BLaER1 (cell line): ENCODE results near the gene BLOC1S1.

Experiments used
- H3K27ac ChIP-seq: shearing (Covaris generic); formaldehyde crosslinking; 2 replicates; pipeline ENCODE4 v1.8.1; 2022
- H3K27me3 ChIP-seq: shearing (Covaris generic); formaldehyde crosslinking; 2 replicates; pipeline ENCODE4 v1.8.1; 2022
- H3K36me3 ChIP-seq: shearing (Covaris generic); formaldehyde crosslinking; 2 replicates; pipeline ENCODE4 v1.8.1; 2022
- H3K4me1 ChIP-seq: shearing (Covaris generic); formaldehyde crosslinking; 2 replicates; pipeline ENCODE4 v1.8.1; 2022
- H3K4me2 ChIP-seq: shearing (Covaris generic); formaldehyde crosslinking; 2 replicates; pipeline ENCODE4 v1.8.1; 2022
- H3K4me3 ChIP-seq: shearing (Covaris generic); formaldehyde crosslinking; 2 replicates; pipeline ENCODE4 v1.8.1; 2022
- H3K9ac ChIP-seq: shearing (Covaris generic); formaldehyde crosslinking; 2 replicates; pipeline ENCODE4 v1.8.1; 2022
- H3K9me3 ChIP-seq: shearing (Covaris generic); formaldehyde crosslinking; 2 replicates; pipeline ENCODE4 v1.8.1; 2022
- H4K20me1 ChIP-seq: shearing (Covaris generic); formaldehyde crosslinking; 2 replicates; pipeline ENCODE4 v1.8.1; 2022
- Cebpa-rat ChIP-seq: shearing (Covaris generic); IDR thresholded peaks from 2 replicates; pipeline ENCODE4 v1.8.1; 2022

BLOC1S1 gene

GRCh38 chr12:55693323-55694187 is 22.3 kb upstream of the BLOC1S1 start:
- H3K4me1 ChIP-seq, result no peaks in the 10 kb centered on the region
- H3K27ac ChIP-seq, result no peak overlapping the region
- H3K4me2 ChIP-seq, result no peak overlapping the region
- no peaks in the 10 kb centered on the region for H3K9me3 ChIP-seq
- H4K20me1 ChIP-seq, result no peaks in the 10 kb centered on the region
- no peak for TF ChIP-seq Cebpa-rat
- no peak overlapping the region for H3K9ac ChIP-seq
- H3K36me3 ChIP-seq, result no peaks in the 10 kb centered on the region
- no peak overlapping the region for H3K4me3 ChIP-seq
- H3K27me3 ChIP-seq, result no peaks in the 10 kb centered on the region

- Histone ChIP-seq H3K9me3 (no peaks in the 10 kb centered on the region), H3K36me3 (no peaks in the 10 kb centered on the region), H3K9ac (no peak overlapping the region), H3K4me1 (no peaks in the 10 kb centered on the region), H3K27me3 (no peaks in the 10 kb centered on the region), H4K20me1 (no peaks in the 10 kb centered on the region), H3K4me3 (no peak overlapping the region), H3K4me2 (no peak overlapping the region), H3K27ac (no peak overlapping the region)
- no peak for TF ChIP-seq Cebpa-rat
These were observed 21.7 kb upstream of the BLOC1S1 start for GRCh38 chr12:55694188-55694515.

- Histone ChIP-seq H3K36me3 (no peaks in the 10 kb centered on the region), H3K27me3 (no peaks in the 10 kb centered on the region), H3K4me2 (no peak overlapping the region), H3K9ac (no peak overlapping the region), H4K20me1 (no peaks in the 10 kb centered on the region), H3K9me3 (no peaks in the 10 kb centered on the region), H3K4me3 (no peak overlapping the region), H3K27ac (no peak overlapping the region), H3K4me1 (no peaks in the 10 kb centered on the region)
- TF ChIP-seq Cebpa-rat, result no peak
These were observed 21.2 kb upstream of the BLOC1S1 start for GRCh38 chr12:55694651-55695050.

GRCh38 chr12:55695349-55695748 is 20.5 kb upstream of the BLOC1S1 start:
- H3K4me2 ChIP-seq, result no peak overlapping the region
- H3K27ac ChIP-seq, result no peak overlapping the region
- H3K27me3 ChIP-seq, result no peaks in the 10 kb centered on the region
- no peaks in the 10 kb centered on the region for H3K36me3 ChIP-seq
- no peaks in the 10 kb centered on the region for H4K20me1 ChIP-seq
- H3K4me1 ChIP-seq, result no peaks in the 10 kb centered on the region
- no peaks in the 10 kb centered on the region for H3K9me3 ChIP-seq
- no peak overlapping the region for H3K4me3 ChIP-seq
- no peak overlapping the region for H3K9ac ChIP-seq
- no peak for TF ChIP-seq Cebpa-rat

- Histone ChIP-seq H3K4me1 (no peaks in the 10 kb centered on the region), H3K27ac (no peak overlapping the region), H3K9me3 (no peaks in the 10 kb centered on the region), H3K4me2 (no peak overlapping the region), H3K27me3 (no peaks in the 10 kb centered on the region), H3K36me3 (no peaks in the 10 kb centered on the region), H4K20me1 (no peaks in the 10 kb centered on the region), H3K9ac (no peak overlapping the region), H3K4me3 (no peak overlapping the region)
- TF ChIP-seq Cebpa-rat, result no peak
These were observed 19.7 kb upstream of the BLOC1S1 start for GRCh38 chr12:55696141-55696540.

GRCh38 chr12:55696796-55697462 is 18.9 kb upstream of the BLOC1S1 start:
- no peak overlapping the region for H3K27ac ChIP-seq
- H3K36me3 ChIP-seq, result no peaks in the 10 kb centered on the region
- H3K4me1 ChIP-seq, result no peaks in the 10 kb centered on the region
- H4K20me1 ChIP-seq, result no peaks in the 10 kb centered on the region
- H3K4me3 ChIP-seq, result no peak overlapping the region
- no peak for TF ChIP-seq Cebpa-rat
- H3K27me3 ChIP-seq, result no peaks in the 10 kb centered on the region
- no peak overlapping the region for H3K4me2 ChIP-seq
- no peak overlapping the region for H3K9ac ChIP-seq
- H3K9me3 ChIP-seq, result no peaks in the 10 kb centered on the region

- H3K27ac ChIP-seq, result no peak overlapping the region
- no peaks in the 10 kb centered on the region for H3K36me3 ChIP-seq
- no peak overlapping the region for H3K4me3 ChIP-seq
- no peak overlapping the region for H3K4me2 ChIP-seq
- no peaks in the 10 kb centered on the region for H3K4me1 ChIP-seq
- no peaks in the 10 kb centered on the region for H4K20me1 ChIP-seq
- H3K9ac ChIP-seq, result no peak overlapping the region
- no peaks in the 10 kb centered on the region for H3K9me3 ChIP-seq
- TF ChIP-seq Cebpa-rat, result no peak
- no peaks in the 10 kb centered on the region for H3K27me3 ChIP-seq
These were observed 18.2 kb upstream of the BLOC1S1 start for GRCh38 chr12:55697686-55698085.

GRCh38 chr12:55698241-55698955 is 17.4 kb upstream of the BLOC1S1 start:
- no peak overlapping the region for H3K9ac ChIP-seq
- no peak overlapping the region for H3K4me3 ChIP-seq
- no peaks in the 10 kb centered on the region for H3K9me3 ChIP-seq
- no peaks in the 10 kb centered on the region for H3K36me3 ChIP-seq
- H3K27ac ChIP-seq, result no peak overlapping the region
- no peaks in the 10 kb centered on the region for H4K20me1 ChIP-seq
- TF ChIP-seq Cebpa-rat, result no peak
- H3K27me3 ChIP-seq, result no peaks in the 10 kb centered on the region
- no peaks in the 10 kb centered on the region for H3K4me1 ChIP-seq
- H3K4me2 ChIP-seq, result no peak overlapping the region

- Histone ChIP-seq H3K9ac (no peak overlapping the region), H3K27me3 (no peaks in the 10 kb centered on the region), H3K4me1 (no peaks in the 10 kb centered on the region), H3K4me2 (no peak overlapping the region), H3K27ac (no peak overlapping the region), H3K9me3 (no peaks in the 10 kb centered on the region), H3K36me3 (no peaks in the 10 kb centered on the region), H4K20me1 (no peaks in the 10 kb centered on the region), H3K4me3 (no peak overlapping the region)
- TF ChIP-seq Cebpa-rat, result no peak
These were observed 16.9 kb upstream of the BLOC1S1 start for GRCh38 chr12:55698965-55699364.

- no peak overlapping the region for H3K27ac ChIP-seq
- no peaks in the 10 kb centered on the region for H3K27me3 ChIP-seq
- H3K4me1 ChIP-seq, result no peaks in the 10 kb centered on the region
- TF ChIP-seq Cebpa-rat, result no peak
- no peak overlapping the region for H3K4me3 ChIP-seq
- no peaks in the 10 kb centered on the region for H3K36me3 ChIP-seq
- no peaks in the 10 kb centered on the region for H3K9me3 ChIP-seq
- no peak overlapping the region for H3K9ac ChIP-seq
- no peak overlapping the region for H3K4me2 ChIP-seq
- no peaks in the 10 kb centered on the region for H4K20me1 ChIP-seq
These were observed 16.3 kb upstream of the BLOC1S1 start for GRCh38 chr12:55699471-55700055.
